Measurements from ENCODE around the gene SETD7. TPM values are rescaled to one million over a fixed set of nuclear protein-coding genes. Genes with fewer than 3 reads are reported as not detected.

The SETD7 gene
- total RNA-seq, result 53.9 and 73.9 TPM in 2 replicates

DNA sequence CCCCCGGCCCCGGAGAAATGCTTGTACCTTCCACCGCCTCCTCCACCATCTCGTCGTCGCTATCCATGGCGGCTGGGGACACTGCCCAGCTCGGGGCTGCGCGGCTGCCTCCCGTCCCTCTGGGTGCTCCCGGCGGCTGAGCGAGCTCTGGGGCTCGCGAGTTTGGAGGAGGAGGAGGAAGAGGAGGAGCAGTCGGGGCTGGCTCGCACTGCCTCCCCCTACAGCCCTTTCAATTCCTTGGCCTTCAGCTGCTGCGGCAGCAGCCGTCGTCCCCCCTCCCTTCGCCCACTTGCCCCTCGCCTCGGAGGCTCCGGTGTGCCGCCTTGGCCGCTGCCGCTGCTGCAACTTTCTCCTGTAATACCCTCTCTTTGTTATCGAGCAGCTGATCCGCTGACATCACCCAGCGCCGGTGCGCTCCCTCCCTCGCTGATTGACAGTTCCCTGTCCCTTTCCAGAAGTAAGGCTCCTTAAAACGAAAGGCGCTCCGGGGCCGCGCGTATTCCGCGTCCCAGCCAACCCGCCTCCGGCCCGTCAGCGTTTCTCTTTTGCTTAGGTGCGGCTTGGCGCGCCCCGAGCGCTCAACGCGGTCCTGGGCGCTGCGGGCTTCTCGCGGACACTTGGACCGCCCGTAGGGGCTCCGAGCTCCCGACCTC, at the start of gene SETD7:
TSS of gene SETD7 (minus strand) at position 149 of the 653 bp plus-strand sequence. CDS start at position 67, 82 bp downstream.

DNA sequence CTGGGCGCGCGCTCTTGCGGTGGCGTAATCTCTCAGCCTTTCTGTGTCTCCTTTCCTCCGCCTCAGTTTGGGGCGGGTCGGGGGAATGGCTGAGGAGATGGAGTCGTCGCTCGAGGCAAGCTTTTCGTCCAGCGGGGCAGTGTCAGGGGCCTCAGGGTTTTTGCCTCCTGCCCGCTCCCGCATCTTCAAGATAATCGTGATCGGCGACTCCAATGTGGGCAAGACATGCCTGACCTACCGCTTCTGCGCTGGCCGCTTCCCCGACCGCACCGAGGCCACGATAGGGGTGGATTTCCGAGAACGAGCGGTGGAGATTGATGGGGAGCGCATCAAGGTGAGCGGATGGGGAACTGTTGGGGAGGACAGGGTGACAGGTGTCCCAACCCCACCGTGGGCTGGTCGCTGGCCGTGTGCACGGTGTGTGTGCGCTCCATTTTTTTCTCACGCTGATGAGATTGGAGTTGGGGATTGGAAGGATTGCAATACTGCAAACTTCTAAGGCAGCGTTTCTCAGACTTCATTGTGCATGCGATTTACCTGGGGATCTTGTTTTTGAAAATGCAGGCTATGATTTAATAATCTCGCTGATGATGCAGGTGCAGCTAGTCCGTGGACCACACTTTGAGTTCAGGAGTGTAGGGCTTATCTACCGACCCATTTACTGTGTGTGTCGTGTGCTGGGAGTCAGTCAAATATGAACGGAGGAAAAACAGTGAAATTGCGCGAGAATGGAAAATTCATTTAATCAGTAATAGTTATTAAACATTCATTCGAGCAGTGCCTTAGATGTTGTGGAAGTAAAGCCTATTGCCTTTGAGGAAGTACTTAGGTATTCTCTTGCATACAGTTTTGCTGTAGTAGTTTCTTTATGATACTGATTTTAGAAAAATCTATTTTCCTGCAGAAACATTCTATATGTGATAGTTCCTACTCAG, 101.6 kb downstream of the SETD7 start, which contains the start of gene RAB33B:
TSS of gene RAB33B (plus strand) at position 11 of the 935 bp plus-strand sequence. CDS start at position 86, 75 bp downstream.

Other genes starting within 250 kb of the SETD7 start
- gene RAB33B, start 102.1 kb downstream of the SETD7 start, total RNA-seq, result 24.4 and 35.0 TPM in 2 replicates
- gene MGST2, start 109.6 kb upstream of the SETD7 start, total RNA-seq, result 78.9 and 159 TPM in 2 replicates